Measurements from ENCODE around the gene TMEM108. TPM values are rescaled to one million over a fixed set of nuclear protein-coding genes. Genes with fewer than 3 reads are reported as not detected.

Gene TMEM108
- total and polyA plus RNA-seq, 2 of the 4 experiments (the other 2 are of a cell fraction): 0.18 to 2.2 TPM

GRCh38 chr3:133037436-133037835 is 755 bp upstream of the TMEM108 start:
- ChIA-PET POLR2A (ENCODE audit: unreplicated experiment) (no interaction called here), CTCF (no interaction called here)
- Histone ChIP-seq H3K27me3 (ENCODE audit: control insufficient read depth, insufficient read depth, low read length) (peaks cover 21% of the 10 kb centered on the region), H3K4ac (ENCODE audit: low read depth, low read length) (no peak overlapping the region), H4K91ac (ENCODE audit: insufficient read depth, low read depth, low read length) (no peak overlapping the region), H2BK20ac (ENCODE audit: low read depth, low read length) (no peak overlapping the region), H3K14ac (replicated peaks; ENCODE audit: low read depth, low read length) (no peak overlapping the region), H2AK9ac (replicated peaks; ENCODE audit: low read depth, low read length, poor library complexity) (no peak overlapping the region), H3K4me1 (ENCODE audit: control insufficient read depth, insufficient read depth, low read length) (no peaks in the 10 kb centered on the region), H3K9me3 (ENCODE audit: control insufficient read depth, insufficient read depth, low read length) (no peaks in the 10 kb centered on the region), H3K4me3 (ENCODE audit: insufficient read depth, low read depth, low read length) (no peak overlapping the region), H2BK120ac (ENCODE audit: low read depth, low read length) (no peak overlapping the region), H3K23ac (ENCODE audit: low read depth, low read length) (no peak overlapping the region), H3K4me2 (ENCODE audit: low read depth, low read length) (peak overlapping the region; percentile 76; the same call in 1 of the 2 replicates), H2BK15ac (ENCODE audit: low read depth, low read length) (no peak overlapping the region), H2AFZ (replicated peaks; ENCODE audit: low read length, poor library complexity) (peak overlapping the region; percentile 94), H3K9ac (ENCODE audit: low read depth, low read length) (no peak overlapping the region), H3K9me1 (ENCODE audit: insufficient read depth, low read length) (peaks cover 4% of the 10 kb centered on the region; the same call in 1 of the 2 replicates), H4K5ac (ENCODE audit: low read depth, low read length) (no peak overlapping the region), H4K20me1 (ENCODE audit: insufficient read depth, low read length) (no peaks in the 10 kb centered on the region), H2BK5ac (ENCODE audit: low read depth, low read length, poor library complexity, severe bottlenecking) (no peak overlapping the region), H3K79me1 (ENCODE audit: low read depth in 1 of 2, low read length in 2 of 2) (no peaks in the 10 kb centered on the region), H3K27ac (ENCODE audit: insufficient read depth, low read length) (no peak overlapping the region), H3K36me3 (ENCODE audit: control insufficient read depth, insufficient read depth, low read length) (no peaks in the 10 kb centered on the region), H3K18ac (ENCODE audit: low read depth, low read length) (no peak overlapping the region), H2AK5ac (ENCODE audit: low read depth, low read length) (no peak overlapping the region), H4K8ac (ENCODE audit: low read depth in 2 of 2, low read length in 2 of 2) (peak overlapping the region in 1 of 2 experiments; percentile 50; a peak in 1 of 4 replicates), H3K56ac (ENCODE audit: extremely low read depth, insufficient read depth, low read length) (no peak overlapping the region)
- DNase-seq (no peak), ATAC-seq (ENCODE audit: low read depth) (no peak)
- intact Hi-C loops (cut with micrococcal nuclease) (no loop called here), dilution Hi-C loops (cut with HindIII; ENCODE audit: low sequenced_read_pairs, unreplicated experiment) (no loop called here), in situ Hi-C loops (cut with MboI; ENCODE audit: low sequenced_read_pairs) (loop anchor here (25.0 kb wide), 1 partner anchor 300 kb away; no protein-coding TSS in a partner anchor)
- TF ChIP-seq NFE2L2 (IDR thresholded peaks at IDR 0.05; ENCODE audit: low read depth, low read length) (no peak), RCOR1 (IDR thresholded peaks at IDR 0.05; ENCODE audit: insufficient replicate concordance, low read length) (no peak), RAD21 (IDR thresholded peaks at IDR 0.05; ENCODE audit: low read length) (no peak), BHLHE40 (IDR thresholded peaks at IDR 0.05; ENCODE audit: low read depth, low read length) (no peak), POLR2A (IDR thresholded peaks at IDR 0.05; ENCODE audit: low read depth, low read length) (no peak), ELK1 (IDR thresholded peaks at IDR 0.05; ENCODE audit: borderline replicate concordance, low read depth, low read length) (no peak)
- BruUV-seq (replicated peaks): no TSS peak
- 90% methylated on average over 6 of the region's 9 CpGs; no CpG with 5 or more reads in 1 of the 2 experiments for WGBS, 2 experiments (ENCODE audit: extremely low coverage in 2 of 2, insufficient read length in 1 of 2)
